PFSK-1 (cell line): ENCODE measurements around the gene NDOR1.

ENCODE experiments used
- POLR2AphosphoS5 ChIP-seq: IDR thresholded peaks from 2 replicates; pipeline ENCODE4 v1.6.1; 2012; ENCODE audit warnings: low read depth, mild to moderate bottlenecking, control low read depth, low read length, moderate library complexity
- SIN3A ChIP-seq: IDR thresholded peaks from 2 replicates; pipeline ENCODE4 v1.6.1; 2012; ENCODE audit warnings: mild to moderate bottlenecking, low read length, moderate library complexity, borderline replicate concordance; ENCODE audit not compliant: insufficient read depth

- no peak for TF ChIP-seq SIN3A
- TF ChIP-seq POLR2AphosphoS5 = no peak
Measured at GRCh38 chr9:137218212-137218753, 12.8 kb downstream of the NDOR1 start.
